ENCODE results near the gene PUS1.
A peak's percentile ranks its signal among the peaks of the same experiment; 100 is the strongest.
"Not testable (repeated sequence)": the region's sequence is repeated elsewhere in the genome, so short reads cannot be mapped to it uniquely, and the experiment has no call there.

PUS1 gene

GRCh38 chr12:131943876-131944275 lies 14.8 kb downstream of the PUS1 start:
- Histone ChIP-seq H3K9me3 (ENCODE audit: low read depth, low read length) (no peaks in the 10 kb centered on the region), H3K27ac (no peak overlapping the region), H3K4me3 (no peak overlapping the region), H3K9ac (ENCODE audit: insufficient read length) (no peak overlapping the region), H3K36me3 (ENCODE audit: insufficient read depth, low read length) (peaks cover 44% of the 10 kb centered on the region)
- no peak for TF ChIP-seq EZH2 (IDR thresholded peaks at IDR 0.05)
- no peak for TF ChIP-seq FOXP2 (optimal IDR thresholded peaks at IDR 0.05; ENCODE audit: control extremely low read depth, extremely low read length, insufficient read depth)
- no peak for TF ChIP-seq POLR2AphosphoS5 (IDR thresholded peaks at IDR 0.05; ENCODE audit: borderline replicate concordance, low read depth, low read length)
- no peak for DNase-seq (ENCODE audit: low read depth, low spot score)

- Histone ChIP-seq H3K9ac (ENCODE audit: insufficient read length) (no peak overlapping the region), H3K36me3 (ENCODE audit: insufficient read depth, low read length) (peaks cover 38% of the 10 kb centered on the region), H3K4me3 (no peak overlapping the region), H3K9me3 (ENCODE audit: low read depth, low read length) (no peaks in the 10 kb centered on the region), H3K27ac (no peak overlapping the region)
- DNase-seq (ENCODE audit: low read depth, low spot score), result no peak
- peak; percentile 33; the same call in 1 of the 2 replicates for TF ChIP-seq POLR2AphosphoS5 (IDR thresholded peaks at IDR 0.05; ENCODE audit: borderline replicate concordance, low read depth, low read length)
- no peak for TF ChIP-seq EZH2 (IDR thresholded peaks at IDR 0.05)
Measured at GRCh38 chr12:131944601-131945251, 15.7 kb downstream of the PUS1 start.

- no peak overlapping the region for H3K9ac ChIP-seq (ENCODE audit: insufficient read length)
- H3K9me3 ChIP-seq (ENCODE audit: low read depth, low read length), result no peaks in the 10 kb centered on the region
- H3K4me3 ChIP-seq, result no peak overlapping the region
- TF ChIP-seq FOXP2 (optimal IDR thresholded peaks at IDR 0.05; ENCODE audit: control extremely low read depth, extremely low read length, insufficient read depth), result no peak
- TF ChIP-seq EZH2 (IDR thresholded peaks at IDR 0.05), result no peak
- TF ChIP-seq POLR2AphosphoS5 (IDR thresholded peaks at IDR 0.05; ENCODE audit: borderline replicate concordance, low read depth, low read length), result no peak
- H3K27ac ChIP-seq, result no peak overlapping the region
- DNase-seq (ENCODE audit: low read depth, low spot score), result no peak
- peaks cover 27% of the 10 kb centered on the region for H3K36me3 ChIP-seq (ENCODE audit: insufficient read depth, low read length)
Measured at GRCh38 chr12:131946757-131947156, 17.7 kb downstream of the PUS1 start.

GRCh38 chr12:131947482-131948027 lies 18.5 kb downstream of the PUS1 start:
- no peak for DNase-seq (ENCODE audit: low read depth, low spot score)
- peaks cover 20% of the 10 kb centered on the region for H3K36me3 ChIP-seq (ENCODE audit: insufficient read depth, low read length)
- peak overlapping the region; percentile 36; the same call in 1 of the 2 replicates for H3K27ac ChIP-seq
- no peaks in the 10 kb centered on the region for H3K9me3 ChIP-seq (ENCODE audit: low read depth, low read length)
- no peak overlapping the region for H3K4me3 ChIP-seq
- H3K9ac ChIP-seq (ENCODE audit: insufficient read length), result no peak overlapping the region
- TF ChIP-seq FOXP2 (optimal IDR thresholded peaks at IDR 0.05; ENCODE audit: control extremely low read depth, extremely low read length, insufficient read depth) (no peak), EZH2 (IDR thresholded peaks at IDR 0.05) (no peak), POLR2AphosphoS5 (IDR thresholded peaks at IDR 0.05; ENCODE audit: borderline replicate concordance, low read depth, low read length) (no peak; the same call in 1 of the 2 replicates)

GRCh38 chr12:131948166-131948712 lies 19.2 kb downstream of the PUS1 start:
- Histone ChIP-seq H3K9me3 (ENCODE audit: low read depth, low read length) (no peaks in the 10 kb centered on the region), H3K9ac (ENCODE audit: insufficient read length) (no peak overlapping the region), H3K27ac (peak overlapping the region; percentile 36; the same call in 1 of the 2 replicates), H3K36me3 (ENCODE audit: insufficient read depth, low read length) (peaks cover 13% of the 10 kb centered on the region), H3K4me3 (no peak overlapping the region)
- DNase-seq (ENCODE audit: low read depth, low spot score), result no peak
- TF ChIP-seq EZH2 (IDR thresholded peaks at IDR 0.05) (no peak), FOXP2 (optimal IDR thresholded peaks at IDR 0.05; ENCODE audit: control extremely low read depth, extremely low read length, insufficient read depth) (no peak), POLR2AphosphoS5 (IDR thresholded peaks at IDR 0.05; ENCODE audit: borderline replicate concordance, low read depth, low read length) (no peak)

- Histone ChIP-seq H3K9ac (ENCODE audit: insufficient read length) (peak overlapping the region; percentile 86), H3K4me3 (peak overlapping the region; percentile 81)
- DNase-seq (ENCODE audit: low read depth, low spot score); H3K27ac ChIP-seq; H3K9me3 ChIP-seq (ENCODE audit: low read depth, low read length); H3K36me3 ChIP-seq (ENCODE audit: insufficient read depth, low read length): not testable (repeated sequence)
Measured at GRCh38 chr12:131948713-131949430, 19.8 kb downstream of the PUS1 start.

GRCh38 chr12:131949431-131950181 lies 20.5 kb downstream of the PUS1 start, which contains the start of gene EP400:
EP400 (plus strand) TSS chr12:131949942; CDS start chr12:131960620, 10,678 bp downstream.
- peak; percentile 42; the same call in 1 of the 2 replicates for TF ChIP-seq POLR2AphosphoS5 (IDR thresholded peaks at IDR 0.05; ENCODE audit: borderline replicate concordance, low read depth, low read length)
- TF ChIP-seq EZH2 (IDR thresholded peaks at IDR 0.05), result no peak
- peak within 1 kb of the TSS; percentile 81 for H3K4me3 ChIP-seq
- no peak for DNase-seq (ENCODE audit: low read depth, low spot score)
- H3K36me3 ChIP-seq (ENCODE audit: insufficient read depth, low read length), result peaks cover 2% of the 10 kb centered on the region; the same call in 1 of the 2 replicates
- no peaks in the 10 kb centered on the region for H3K9me3 ChIP-seq (ENCODE audit: low read depth, low read length)
- 0 out of 2 replicates have a peak within 1 kb of the TSS, but pooled peaks have one; percentile 19 for H3K27ac ChIP-seq
- peak within 1 kb of the TSS; percentile 86 for H3K9ac ChIP-seq (ENCODE audit: insufficient read length)

Data from SK-N-MC (cell line).